ENCODE measurements around the gene SAPCD2. TPM values are rescaled to one million over a fixed set of nuclear protein-coding genes. Genes with fewer than 3 reads are reported as not detected.

The SAPCD2 gene
- total and polyA plus RNA-seq, 9 donors = 0.10 to 0.62 (median 0.31) TPM; not detected in 2

DNA sequence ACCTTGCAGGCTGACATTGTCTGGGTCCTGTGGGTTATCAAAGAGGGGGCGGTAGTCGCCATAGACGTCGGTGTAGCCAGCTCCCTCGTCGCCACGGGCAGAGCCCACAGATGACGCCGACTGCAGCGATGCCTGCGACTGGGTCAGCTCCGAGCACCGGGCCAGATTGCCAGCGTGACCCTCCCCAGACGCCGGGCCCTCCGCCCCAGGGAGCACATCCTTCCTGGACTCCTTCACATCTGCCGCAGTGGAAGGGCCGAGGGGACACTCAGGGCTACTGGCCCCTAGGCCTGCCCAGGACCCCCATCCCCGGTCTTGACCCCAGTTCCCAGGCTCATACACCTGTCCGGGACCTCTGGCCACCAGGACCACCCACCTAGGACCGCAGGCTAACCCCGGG, 56.2 kb downstream of the SAPCD2 start:
- no peak overlapping the region for H3K4me3 ChIP-seq
- no peaks in the 10 kb centered on the region for H3K9me3 ChIP-seq
- H3K4me1 ChIP-seq (ENCODE audit: insufficient read depth) = no peaks in the 10 kb centered on the region
- intact Hi-C loops (cut with DNase I) = no loop called here
- no peak overlapping the region for H3K27ac ChIP-seq
- H3K36me3 ChIP-seq = no peaks in the 10 kb centered on the region
- no peaks in the 10 kb centered on the region for H3K27me3 ChIP-seq
- no peak for DNase-seq
- TF ChIP-seq EP300 (IDR thresholded peaks at IDR 0.05) = no peak
- TF ChIP-seq, protein P1, sequence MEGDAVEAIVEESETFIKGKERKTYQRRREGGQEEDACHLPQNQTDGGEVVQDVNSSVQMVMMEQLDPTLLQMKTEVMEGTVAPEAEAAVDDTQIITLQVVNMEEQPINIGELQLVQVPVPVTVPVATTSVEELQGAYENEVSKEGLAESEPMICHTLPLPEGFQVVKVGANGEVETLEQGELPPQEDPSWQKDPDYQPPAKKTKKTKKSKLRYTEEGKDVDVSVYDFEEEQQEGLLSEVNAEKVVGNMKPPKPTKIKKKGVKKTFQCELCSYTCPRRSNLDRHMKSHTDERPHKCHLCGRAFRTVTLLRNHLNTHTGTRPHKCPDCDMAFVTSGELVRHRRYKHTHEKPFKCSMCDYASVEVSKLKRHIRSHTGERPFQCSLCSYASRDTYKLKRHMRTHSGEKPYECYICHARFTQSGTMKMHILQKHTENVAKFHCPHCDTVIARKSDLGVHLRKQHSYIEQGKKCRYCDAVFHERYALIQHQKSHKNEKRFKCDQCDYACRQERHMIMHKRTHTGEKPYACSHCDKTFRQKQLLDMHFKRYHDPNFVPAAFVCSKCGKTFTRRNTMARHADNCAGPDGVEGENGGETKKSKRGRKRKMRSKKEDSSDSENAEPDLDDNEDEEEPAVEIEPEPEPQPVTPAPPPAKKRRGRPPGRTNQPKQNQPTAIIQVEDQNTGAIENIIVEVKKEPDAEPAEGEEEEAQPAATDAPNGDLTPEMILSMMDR (IDR thresholded peaks at IDR 0.05) = no peak
- no peak for TF ChIP-seq POLR2A (IDR thresholded peaks at IDR 0.05)
- 86 to 89% (median 88%) methylated on average over 23 of the region's 23 CpGs for WGBS, 3 donors

DNA sequence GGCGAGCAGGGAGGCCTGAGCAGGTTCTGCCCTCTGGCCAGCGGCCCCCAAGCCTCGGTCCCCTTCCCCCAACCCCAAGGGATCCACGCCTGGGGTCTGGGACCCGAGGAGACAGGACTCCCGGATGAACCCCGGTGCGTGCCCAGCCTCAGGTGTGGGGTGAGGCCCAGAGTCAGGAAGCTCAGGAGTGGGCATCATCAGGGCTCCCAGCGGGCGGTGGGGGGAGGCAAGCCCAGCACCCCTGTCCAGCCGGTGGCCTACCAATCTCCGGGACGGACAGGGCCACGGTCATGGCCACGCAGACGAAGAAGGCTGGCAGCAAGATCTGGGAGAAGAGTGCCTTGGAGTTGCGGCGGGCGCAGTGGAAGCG, 56.8 kb downstream of the SAPCD2 start:
- intact Hi-C loops (cut with DNase I) = no loop called here
- Histone ChIP-seq H3K4me3 (no peak overlapping the region), H3K9me3 (no peaks in the 10 kb centered on the region), H3K4me1 (ENCODE audit: insufficient read depth) (no peaks in the 10 kb centered on the region), H3K36me3 (no peaks in the 10 kb centered on the region), H3K27me3 (no peaks in the 10 kb centered on the region), H3K27ac (no peak overlapping the region)
- no peak for TF ChIP-seq POLR2A (IDR thresholded peaks at IDR 0.05)
- TF ChIP-seq, protein P1 (IDR thresholded peaks at IDR 0.05) = no peak
- TF ChIP-seq EP300 (IDR thresholded peaks at IDR 0.05) = no peak
- DNase-seq = no peak
- 93 to 97% (median 96%) methylated on average over 17 to 20 of the region's 20 CpGs for WGBS, 3 donors

DNA sequence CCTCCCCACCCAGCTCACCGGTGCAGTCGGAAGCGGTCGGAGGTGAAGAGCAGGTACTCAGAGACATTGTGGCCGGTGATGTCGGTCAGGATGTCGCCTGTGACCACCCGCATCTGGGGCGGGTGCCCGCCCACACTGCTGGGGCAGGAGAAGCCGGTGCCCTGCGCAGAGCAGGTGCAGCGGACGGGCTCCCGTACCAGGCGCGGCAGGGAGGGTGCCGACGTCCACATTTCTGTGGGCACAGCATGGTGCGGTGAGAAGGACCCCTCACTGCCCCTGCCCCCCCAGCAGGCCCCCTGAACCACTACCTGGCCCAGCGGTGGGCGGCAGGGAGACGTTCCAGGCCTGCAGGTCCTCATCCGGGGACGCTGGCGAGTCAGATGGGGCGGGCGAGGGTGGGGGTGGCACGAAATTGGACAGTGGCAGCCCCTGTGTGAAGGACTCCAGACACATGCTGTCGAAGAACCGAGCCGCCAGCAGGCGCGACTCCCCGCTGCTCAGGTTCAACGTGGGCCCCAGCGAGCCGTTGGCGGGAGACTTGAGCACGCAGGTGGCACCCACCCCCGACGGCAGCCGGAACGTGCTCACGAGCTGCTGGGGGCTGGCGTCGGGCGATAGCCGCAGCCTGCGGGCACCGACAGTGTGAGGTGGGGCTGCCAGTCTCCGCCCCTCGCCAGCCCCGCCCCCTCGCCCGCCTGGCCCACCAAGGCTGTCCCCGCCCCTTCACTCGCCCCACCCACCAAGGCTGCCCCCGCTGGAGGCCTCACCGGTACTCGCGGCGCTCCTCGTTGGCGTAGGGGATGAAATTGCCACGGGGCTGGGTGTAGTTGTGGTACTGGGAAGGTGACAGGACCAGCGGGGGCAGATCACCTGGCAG, 57.4 kb downstream of the SAPCD2 start:
- Histone ChIP-seq H3K36me3 (no peaks in the 10 kb centered on the region), H3K4me1 (ENCODE audit: insufficient read depth) (no peaks in the 10 kb centered on the region), H3K27me3 (no peaks in the 10 kb centered on the region), H3K9me3 (no peaks in the 10 kb centered on the region), H3K4me3 (no peak overlapping the region), H3K27ac (no peak overlapping the region)
- 81 to 92% (median 84%) methylated on average over 46 to 67 of the region's 67 CpGs for WGBS, 3 donors
- DNase-seq = no peak
- intact Hi-C loops (cut with DNase I) = no loop called here
- no peak for TF ChIP-seq POLR2A (IDR thresholded peaks at IDR 0.05)
- no peak for TF ChIP-seq EP300 (IDR thresholded peaks at IDR 0.05)
- TF ChIP-seq, protein P1 (IDR thresholded peaks at IDR 0.05) = no peak

Small RNA genes lying within 50 kb of the gene (small RNA-seq; reads per million reads assigned to genes)
- gene RF00153 = not detected

Other genes with a start within 250 kb of the SAPCD2 start
Only the 30 nearest of the 36 such genes appear.
- gene TRAF2, start 184.0 kb downstream of the SAPCD2 start, total RNA-seq = 10 to 100 TPM in 4 of 7 donors, 1 to 10 TPM in 3; 5.6 to 11.9 (median 10.3) TPM
- 1 to 10 TPM in 1 of 2 donors, under 1 TPM in 1; 0.83 to 7.6 TPM for gene TRAF2, start 184.0 kb downstream of the SAPCD2 start, polyA plus RNA-seq
- 10 to 100 TPM; 49.4 to 75.5 (median 60.5) TPM for gene FBXW5, start 125.8 kb downstream of the SAPCD2 start, total RNA-seq
- gene FBXW5, start 125.8 kb downstream of the SAPCD2 start, polyA plus RNA-seq = 10 to 100 TPM in 1 of 2 donors, 1 to 10 TPM in 1; 2.2 to 64.1 TPM
- under 1 TPM in 1 of 7 donors, not detected in 6; 1.00 TPM for gene C8G, start 125.3 kb downstream of the SAPCD2 start, total RNA-seq
- under 1 TPM in 1 of 2 donors, not detected in 1; 0.38 TPM for gene C8G, start 125.3 kb downstream of the SAPCD2 start, polyA plus RNA-seq
- gene LCN12, start 118.3 kb downstream of the SAPCD2 start, total RNA-seq = 10 to 100 TPM in 5 of 7 donors, 1 to 10 TPM in 2; 1.3 to 40.9 (median 19.2) TPM
- 1 to 10 TPM; 1.1 to 6.1 TPM for gene LCN12, start 118.3 kb downstream of the SAPCD2 start, polyA plus RNA-seq
- gene PTGDS, start 93.1 kb downstream of the SAPCD2 start, total RNA-seq = 100 to 1,000 TPM in 2 of 7 donors, 10 to 100 TPM in 4, 1 to 10 TPM in 1; 5.8 to 191 (median 59.8) TPM
- 10 to 100 TPM; 13.6 to 43.1 TPM for gene PTGDS, start 93.1 kb downstream of the SAPCD2 start, polyA plus RNA-seq
- 1 to 10 TPM in 2 of 7 donors, under 1 TPM in 4, not detected in 1; 0.25 to 1.6 (median 0.61) TPM for gene LCNL1, start 87.6 kb downstream of the SAPCD2 start, total RNA-seq
- gene LCNL1, start 87.6 kb downstream of the SAPCD2 start, polyA plus RNA-seq = under 1 TPM; 0.17 to 0.19 TPM
- gene PAXX, start 78.1 kb downstream of the SAPCD2 start, total RNA-seq = 10 to 100 TPM; 23.6 to 48.9 (median 37.5) TPM
- gene PAXX, start 78.1 kb downstream of the SAPCD2 start, polyA plus RNA-seq = 10 to 100 TPM in 1 of 2 donors, 1 to 10 TPM in 1; 1.1 to 47.8 TPM
- gene CLIC3, start 74.0 kb downstream of the SAPCD2 start, total RNA-seq = 1 to 10 TPM in 3 of 7 donors, under 1 TPM in 2, not detected in 2; 0.57 to 6.5 (median 1.5) TPM
- gene CLIC3, start 74.0 kb downstream of the SAPCD2 start, polyA plus RNA-seq = 1 to 10 TPM in 1 of 2 donors, not detected in 1; 1.1 TPM
- 10 to 100 TPM in 5 of 7 donors, 1 to 10 TPM in 2; 5.8 to 26.9 (median 13.7) TPM for gene ABCA2, start 42.3 kb downstream of the SAPCD2 start, total RNA-seq
- 10 to 100 TPM in 1 of 2 donors, 1 to 10 TPM in 1; 2.0 to 10.5 TPM for gene ABCA2, start 42.3 kb downstream of the SAPCD2 start, polyA plus RNA-seq
- gene FUT7, start 38.5 kb downstream of the SAPCD2 start, total RNA-seq = under 1 TPM in 1 of 7 donors, not detected in 6; 0.08 TPM
- under 1 TPM in 1 of 2 donors, not detected in 1; 0.07 TPM for gene FUT7, start 38.5 kb downstream of the SAPCD2 start, polyA plus RNA-seq
- 100 to 1,000 TPM in 2 of 7 donors, 10 to 100 TPM in 5; 22.3 to 112 (median 49.9) TPM for gene NPDC1, start 24.4 kb downstream of the SAPCD2 start, total RNA-seq
- 10 to 100 TPM in 1 of 2 donors, 1 to 10 TPM in 1; 2.1 to 67.9 TPM for gene NPDC1, start 24.4 kb downstream of the SAPCD2 start, polyA plus RNA-seq
- 1 to 10 TPM in 4 of 7 donors, under 1 TPM in 3; 0.12 to 5.1 (median 1.0) TPM for gene ENTPD2, start 16.5 kb downstream of the SAPCD2 start, total RNA-seq
- under 1 TPM; 0.32 to 0.82 TPM for gene ENTPD2, start 16.5 kb downstream of the SAPCD2 start, polyA plus RNA-seq
- gene UAP1L1, start 7.0 kb upstream of the SAPCD2 start, total RNA-seq = 1 to 10 TPM; 1.3 to 6.3 (median 4.1) TPM
- gene UAP1L1, start 7.0 kb upstream of the SAPCD2 start, polyA plus RNA-seq = 1 to 10 TPM; 3.0 to 4.1 TPM
- 10 to 100 TPM; 30.2 to 55.1 (median 38.6) TPM for gene MAN1B1, start 16.4 kb upstream of the SAPCD2 start, total RNA-seq
- 100 to 1,000 TPM in 1 of 2 donors, 10 to 100 TPM in 1; 44.0 to 109 TPM for gene MAN1B1, start 16.4 kb upstream of the SAPCD2 start, polyA plus RNA-seq
- gene DPP7, start 44.2 kb upstream of the SAPCD2 start, total RNA-seq = 100 to 1,000 TPM in 2 of 7 donors, 10 to 100 TPM in 5; 39.8 to 117 (median 95.6) TPM
- 10 to 100 TPM in 1 of 2 donors, 1 to 10 TPM in 1; 3.0 to 88.7 TPM for gene DPP7, start 44.2 kb upstream of the SAPCD2 start, polyA plus RNA-seq
- gene GRIN1, start 68.6 kb upstream of the SAPCD2 start, total RNA-seq = under 1 TPM in 1 of 7 donors, not detected in 6; 0.15 TPM
- gene GRIN1, start 68.6 kb upstream of the SAPCD2 start, polyA plus RNA-seq = not detected
- 1 to 10 TPM in 1 of 7 donors, under 1 TPM in 1, not detected in 5; 0.23 to 3.0 TPM for gene LRRC26, start 99.5 kb upstream of the SAPCD2 start, total RNA-seq
- not detected for gene LRRC26, start 99.5 kb upstream of the SAPCD2 start, polyA plus RNA-seq
- not detected for gene TMEM210, start 101.5 kb upstream of the SAPCD2 start, total RNA-seq
- gene TMEM210, start 101.5 kb upstream of the SAPCD2 start, polyA plus RNA-seq = not detected
- gene ANAPC2, start 118.0 kb upstream of the SAPCD2 start, total RNA-seq = 10 to 100 TPM; 23.1 to 61.5 (median 53.9) TPM
- gene ANAPC2, start 118.0 kb upstream of the SAPCD2 start, polyA plus RNA-seq = 10 to 100 TPM in 1 of 2 donors, 1 to 10 TPM in 1; 8.0 to 38.4 TPM
- 10 to 100 TPM; 34.5 to 60.7 (median 44.5) TPM for gene SSNA1, start 118.1 kb upstream of the SAPCD2 start, total RNA-seq
- 10 to 100 TPM in 1 of 2 donors, 1 to 10 TPM in 1; 1.6 to 47.3 TPM for gene SSNA1, start 118.1 kb upstream of the SAPCD2 start, polyA plus RNA-seq
- 10 to 100 TPM in 6 of 7 donors, 1 to 10 TPM in 1; 6.6 to 18.4 (median 15.9) TPM for gene TPRN, start 130.2 kb upstream of the SAPCD2 start, total RNA-seq
- 1 to 10 TPM in 1 of 2 donors, under 1 TPM in 1; 0.68 to 8.6 TPM for gene TPRN, start 130.2 kb upstream of the SAPCD2 start, polyA plus RNA-seq
- 10 to 100 TPM; 29.2 to 40.8 (median 37.5) TPM for gene TMEM203, start 135.1 kb upstream of the SAPCD2 start, total RNA-seq
- 10 to 100 TPM; 35.3 to 38.2 TPM for gene TMEM203, start 135.1 kb upstream of the SAPCD2 start, polyA plus RNA-seq
- 10 to 100 TPM in 4 of 7 donors, 1 to 10 TPM in 3; 3.7 to 15.2 (median 11.3) TPM for gene NDOR1, start 135.1 kb upstream of the SAPCD2 start, total RNA-seq
- gene NDOR1, start 135.1 kb upstream of the SAPCD2 start, polyA plus RNA-seq = 1 to 10 TPM; 1.1 to 7.2 TPM
- 1 to 10 TPM in 5 of 7 donors, under 1 TPM in 1, not detected in 1; 0.92 to 6.5 (median 3.3) TPM for gene RNF208, start 151.7 kb upstream of the SAPCD2 start, total RNA-seq
- 1 to 10 TPM in 1 of 2 donors, not detected in 1; 2.3 TPM for gene RNF208, start 151.7 kb upstream of the SAPCD2 start, polyA plus RNA-seq
- gene CYSRT1, start 154.6 kb upstream of the SAPCD2 start, total RNA-seq = under 1 TPM in 4 of 7 donors, not detected in 3; 0.15 to 0.80 (median 0.33) TPM
- under 1 TPM in 1 of 2 donors, not detected in 1; 0.12 TPM for gene CYSRT1, start 154.6 kb upstream of the SAPCD2 start, polyA plus RNA-seq
- gene RNF224, start 156.9 kb upstream of the SAPCD2 start, total RNA-seq = under 1 TPM in 1 of 7 donors, not detected in 6; 0.92 TPM
- not detected for gene RNF224, start 156.9 kb upstream of the SAPCD2 start, polyA plus RNA-seq
- gene SLC34A3, start 160.3 kb upstream of the SAPCD2 start, total RNA-seq = under 1 TPM in 2 of 7 donors, not detected in 5; 0.15 to 0.46 TPM
- gene SLC34A3, start 160.3 kb upstream of the SAPCD2 start, polyA plus RNA-seq = not detected
- 100 to 1,000 TPM in 6 of 7 donors, 10 to 100 TPM in 1; 88.0 to 234 (median 175) TPM for gene TUBB4B, start 170.7 kb upstream of the SAPCD2 start, total RNA-seq
- 10 to 100 TPM; 62.8 to 88.6 TPM for gene TUBB4B, start 170.7 kb upstream of the SAPCD2 start, polyA plus RNA-seq
- gene STPG3, start 180.7 kb upstream of the SAPCD2 start, total RNA-seq = not detected
- gene STPG3, start 180.7 kb upstream of the SAPCD2 start, polyA plus RNA-seq = not detected
- 10 to 100 TPM; 20.3 to 56.6 (median 44.5) TPM for gene NELFB, start 184.8 kb upstream of the SAPCD2 start, total RNA-seq
- gene NELFB, start 184.8 kb upstream of the SAPCD2 start, polyA plus RNA-seq = 10 to 100 TPM; 10.9 to 50.8 TPM

Measured in ovary (tissue), 9 donors.